NCI-H510A (cell line): ENCODE measurements around the gene HBE1.
"Not testable (repeated sequence)": the region's sequence is repeated elsewhere in the genome, so short reads cannot be mapped to it uniquely, and the experiment has no call there.

Source experiments
- DNase-seq: peaks from one replicate; lab custom pipeline; 2025; lab: John Stamatoyannopoulos, UW

The HBE1 gene

GRCh38 chr11:5285703-5286340 is 16.1 kb upstream of the HBE1 start:
- no peak for DNase-seq

- DNase-seq, result no peak
Observed at GRCh38 chr11:5284637-5285036, 14.9 kb upstream of the HBE1 start.

- no peak for DNase-seq
Observed at GRCh38 chr11:5283882-5284281, 14.1 kb upstream of the HBE1 start.

- no peak for DNase-seq
Observed at GRCh38 chr11:5283086-5283485, 13.3 kb upstream of the HBE1 start.

- DNase-seq, result no peak
Observed at GRCh38 chr11:5282628-5283027, 12.9 kb upstream of the HBE1 start.

GRCh38 chr11:5281596-5281995 is 11.9 kb upstream of the HBE1 start:
- no peak for DNase-seq

- peak; percentile 36 for DNase-seq
Observed at GRCh38 chr11:5280582-5281102, 10.9 kb upstream of the HBE1 start.

GRCh38 chr11:5279471-5280090 is 9.8 kb upstream of the HBE1 start:
- no peak for DNase-seq

- DNase-seq, result no peak
Observed at GRCh38 chr11:5277807-5278382, 8.2 kb upstream of the HBE1 start.

- no peak for DNase-seq
Observed at GRCh38 chr11:5276697-5277096, 7.0 kb upstream of the HBE1 start.

GRCh38 chr11:5275369-5276110 is 5.8 kb upstream of the HBE1 start:
- no peak for DNase-seq

GRCh38 chr11:5274395-5274794 is 4.7 kb upstream of the HBE1 start:
- DNase-seq, result no peak

GRCh38 chr11:5272395-5273017 is 2.8 kb upstream of the HBE1 start:
- no peak for DNase-seq

GRCh38 chr11:5267033-5267563 is 2.6 kb downstream of the HBE1 start:
- DNase-seq, result no peak

- no peak for DNase-seq
Observed at GRCh38 chr11:5266609-5267008, 3.1 kb downstream of the HBE1 start.

GRCh38 chr11:5265832-5266231 is 3.9 kb downstream of the HBE1 start:
- no peak for DNase-seq

- no peak for DNase-seq
Observed at GRCh38 chr11:5258543-5259262, 11.0 kb downstream of the HBE1 start.

GRCh38 chr11:5257296-5257695 is 12.4 kb downstream of the HBE1 start:
- no peak for DNase-seq

GRCh38 chr11:5254646-5255413 is 14.9 kb downstream of the HBE1 start, which contains the start of gene HBG2:
Gene HBG2 (minus strand): TSS chr11:5254781. CDS start chr11:5254728, 53 bp downstream.
- DNase-seq, result not testable (repeated sequence)

- DNase-seq, result not testable (repeated sequence)
Observed at GRCh38 chr11:5254023-5254422, 15.7 kb downstream of the HBE1 start.
